Naive thymus-derived CD8-positive, alpha-beta T cell (primary cell): ENCODE data around the gene USP7. TPM values are rescaled to one million over a fixed set of nuclear protein-coding genes. Genes with fewer than 3 reads are reported as not detected.

Experiments
- ATAC-seq, 2 donors: fragments of 150-1000 bp; cut with Tn5 transposase in 1 of 2; sonication (Bioruptor Pico), chemical (Tn5 transposase) in 1 of 2; 1 replicate in 1 of 2; 2 replicates in 1 of 2; pipeline ENCODE4 v1.10.0; 2021; ENCODE audit warnings: mild to moderate bottlenecking in 2 of 2, moderate library complexity in 2 of 2
- POLR2A ChIA-PET: fragments of 350-600 bp; sonication (Branson Sonifier 250); formaldehyde crosslinking; loops from one replicate; lab custom pipeline; 2021; ENCODE audit warnings: antibody characterized with exemption; lab: Charles Lee
- DNase-seq, 10 donors: peaks; one replicate each; pipeline versions ENCODE4 v3.0.0 to v3.0.0-alpha.2; 2020 to 2022
- H3K27ac Mint-ChIP-seq, 10 donors: one replicate each; pipeline ENCODE4 v1.8.0; 2020 to 2022; ENCODE audit warnings: mild to moderate bottlenecking in 10 of 10, mixed read lengths in 10 of 10, moderate library complexity in 4 of 10, inconsistent platforms in 1 of 10
- H3K27me3 Mint-ChIP-seq, 5 donors: one replicate each; pipeline ENCODE4 v1.8.0; 2021 to 2022; ENCODE audit warnings: mixed read lengths in 5 of 5
- H3K36me3 Mint-ChIP-seq, 3 donors: one replicate each; pipeline ENCODE4 v1.8.0; 2020 to 2022; ENCODE audit warnings: mixed read lengths in 3 of 3, mild to moderate bottlenecking in 2 of 3, inconsistent platforms in 1 of 3
- H3K4me1 Mint-ChIP-seq, 4 donors: one replicate each; pipeline ENCODE4 v1.8.0; 2021 to 2022; ENCODE audit warnings: mixed read lengths in 4 of 4
- H3K4me3 Mint-ChIP-seq, 10 donors: one replicate each; pipeline ENCODE4 v1.8.0; 2020 to 2022; ENCODE audit warnings: mild to moderate bottlenecking in 10 of 10, mixed read lengths in 10 of 10, moderate library complexity in 6 of 10, inconsistent platforms in 1 of 10
- H3K9me3 Mint-ChIP-seq, 9 donors: one replicate each; pipeline ENCODE4 v1.8.0; 2020 to 2022; ENCODE audit warnings: mixed read lengths in 9 of 9, mild to moderate bottlenecking in 3 of 9, inconsistent platforms in 1 of 9, moderate library complexity in 1 of 9
- polyA plus RNA-seq, 3 donors: library from polyadenylated mRNA; unstranded; fragments of 300-500 nt; fragmentation: Illumina TruSeq; gene quantifications; one replicate each; pipeline ENCODE4 v1.2.3, GENCODE V29; 2021
- total RNA-seq, 8 experiments: library from RNA in 2 of 8; stranded (reverse) in 2 of 8; gene quantifications; one replicate each; pipeline ENCODE4 v1.2.3 and lab custom pipeline; 2021 to 2026

USP7 gene
- total and polyA plus RNA-seq, 5 experiments from 2014 or later: 6.4 to 207 (median 9.9) TPM

DNA sequence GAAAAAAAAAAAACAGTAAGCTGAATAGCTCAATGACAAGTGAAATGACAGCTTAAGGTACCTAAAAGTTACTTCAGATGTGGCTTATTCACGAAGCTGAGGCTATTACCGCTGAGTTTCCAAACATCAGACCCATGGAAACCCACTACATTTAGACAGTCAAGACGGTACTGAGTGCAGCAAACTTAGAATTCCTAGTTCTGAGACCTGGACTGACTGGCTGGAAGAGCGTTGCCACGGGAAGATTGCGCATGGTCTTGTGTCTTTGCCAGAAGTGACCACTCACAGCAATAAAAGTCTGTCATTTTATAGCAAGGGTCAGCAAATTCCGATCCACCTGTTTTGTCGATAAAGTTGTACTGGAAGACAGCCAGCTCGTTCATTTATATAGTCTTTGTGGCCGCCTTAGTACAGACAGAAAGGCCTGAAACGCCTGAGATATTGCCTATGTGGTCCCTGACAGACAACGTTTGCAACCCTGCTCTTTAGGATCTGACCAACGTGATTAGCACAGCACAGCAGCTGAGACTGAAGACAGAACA, 62.3 kb downstream of the USP7 start:
- DNase-seq (no peak), ATAC-seq (no peak)
- POLR2A ChIA-PET: interaction anchor here (0.6 kb wide), 1 partner anchor 121 kb away, joined by 4 read pairs; no protein-coding TSS in a partner anchor
- H3K27me3 Mint-ChIP-seq: no peaks in the 10 kb centered on the region
- peak overlapping the region in 2 of 10 donors; percentile 29 to 50 for H3K27ac Mint-ChIP-seq
- peaks cover 0 to 96% (median 38%) of the 10 kb centered on the region in 3 donors for H3K36me3 Mint-ChIP-seq
- H3K9me3 Mint-ChIP-seq: no peaks in the 10 kb centered on the region
- H3K4me3 Mint-ChIP-seq: no peak overlapping the region
- H3K4me1 Mint-ChIP-seq: peaks cover 0 to 3% (median 0%) of the 10 kb centered on the region in 4 donors

DNA sequence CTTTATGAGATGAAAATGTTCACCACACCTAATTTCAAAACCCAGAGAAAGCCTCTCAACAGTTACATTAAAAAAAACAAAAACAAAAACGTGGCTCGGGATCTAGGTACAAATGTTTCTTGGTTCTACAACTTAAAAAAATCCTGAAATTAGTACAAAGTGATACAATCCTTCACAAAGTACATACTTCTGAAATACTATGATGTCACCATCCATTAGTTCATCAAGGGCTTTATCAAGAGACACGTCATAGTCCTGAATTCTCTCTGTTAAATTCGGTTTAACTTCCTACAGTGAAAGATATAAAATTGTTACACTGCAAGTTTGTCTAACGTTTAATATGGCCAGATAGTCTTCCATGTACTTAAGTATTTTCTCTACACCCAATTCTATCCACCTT, 63.4 kb downstream of the USP7 start:
- POLR2A ChIA-PET: no interaction called here
- H3K9me3 Mint-ChIP-seq: no peaks in the 10 kb centered on the region
- peaks cover 0 to 3% (median 0%) of the 10 kb centered on the region in 4 donors for H3K4me1 Mint-ChIP-seq
- ATAC-seq (no peak), DNase-seq (no peak)
- H3K27ac Mint-ChIP-seq: peak overlapping the region in 3 of 10 donors; percentile 3 to 78 (median 29)
- no peak overlapping the region for H3K4me3 Mint-ChIP-seq
- no peaks in the 10 kb centered on the region for H3K27me3 Mint-ChIP-seq
- H3K36me3 Mint-ChIP-seq: peaks cover 0 to 95% (median 40%) of the 10 kb centered on the region in 3 donors

DNA sequence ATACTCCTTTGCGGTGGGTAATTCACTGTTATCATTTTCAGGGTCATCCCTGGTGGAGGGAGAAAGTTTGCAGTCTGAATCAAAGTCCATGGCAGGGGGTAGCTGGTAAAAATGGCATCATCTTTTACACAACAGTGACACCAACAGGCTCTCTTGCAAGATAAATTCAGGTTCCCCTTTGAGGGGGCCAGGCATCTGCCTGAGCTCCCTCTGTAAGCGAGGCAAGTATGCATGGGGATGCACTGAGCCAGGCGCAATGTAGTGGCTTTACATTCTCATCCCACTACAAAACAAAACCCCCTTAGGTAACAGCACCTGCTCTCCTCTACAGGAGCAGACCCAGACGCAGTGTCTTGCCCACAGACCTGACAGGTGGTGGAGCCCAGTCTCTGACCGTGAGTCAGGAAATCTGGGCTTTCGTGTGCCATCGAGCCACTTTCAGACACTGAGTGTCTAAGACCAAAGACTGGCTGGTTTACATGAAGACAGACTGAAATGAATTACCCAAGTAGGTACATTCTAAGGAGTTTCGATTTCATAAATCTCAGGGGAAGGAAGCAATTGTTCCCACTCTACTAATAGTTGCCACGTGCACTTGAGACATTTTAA, 63.9 kb downstream of the USP7 start:
- H3K9me3 Mint-ChIP-seq: no peaks in the 10 kb centered on the region
- peaks cover 0 to 95% (median 42%) of the 10 kb centered on the region in 3 donors for H3K36me3 Mint-ChIP-seq
- no peak for ATAC-seq
- peaks cover 0 to 2% (median 0%) of the 10 kb centered on the region in 4 donors for H3K4me1 Mint-ChIP-seq
- peak overlapping the region in 4 of 10 donors; percentile 3 to 78 (median 25) for H3K27ac Mint-ChIP-seq
- no peak for DNase-seq
- POLR2A ChIA-PET: no interaction called here
- H3K27me3 Mint-ChIP-seq: no peaks in the 10 kb centered on the region
- H3K4me3 Mint-ChIP-seq: no peak overlapping the region

DNA sequence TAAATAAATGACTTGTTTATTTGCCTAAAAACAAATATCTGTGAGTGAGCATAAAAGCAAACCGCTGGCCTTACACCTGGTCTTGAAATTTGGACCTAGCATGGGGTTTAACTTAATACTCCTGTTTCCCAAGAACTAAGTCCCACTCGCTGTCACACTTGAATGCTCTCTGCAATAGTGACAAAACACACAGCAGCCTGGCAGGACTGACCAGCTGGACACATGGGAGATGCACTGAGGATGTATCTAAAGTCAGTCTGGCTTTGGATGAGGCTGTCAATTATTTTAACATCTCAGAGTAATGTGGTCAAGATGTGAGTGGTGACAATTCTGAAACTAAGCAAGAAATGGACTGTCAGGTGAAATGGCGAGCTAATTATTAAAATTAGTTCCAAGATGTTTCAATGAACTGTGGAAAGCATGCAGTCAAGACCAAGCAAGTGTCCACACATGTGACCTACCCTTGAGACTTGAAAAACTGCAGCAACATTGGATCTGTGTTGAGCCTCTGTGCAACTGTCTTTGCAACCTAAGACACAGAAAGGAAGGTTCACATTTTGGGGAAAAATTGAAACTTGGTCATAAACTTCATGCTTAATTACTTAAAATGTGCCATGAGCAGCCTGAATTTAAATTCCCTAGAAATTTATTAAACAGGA, 64.9 kb downstream of the USP7 start:
- POLR2A ChIA-PET: no interaction called here
- Mint-ChIP-seq H3K27ac (peak overlapping the region in 3 of 10 donors; percentile 46 to 69 (median 52)), H3K4me1 (no peaks in the 10 kb centered on the region)

DNA sequence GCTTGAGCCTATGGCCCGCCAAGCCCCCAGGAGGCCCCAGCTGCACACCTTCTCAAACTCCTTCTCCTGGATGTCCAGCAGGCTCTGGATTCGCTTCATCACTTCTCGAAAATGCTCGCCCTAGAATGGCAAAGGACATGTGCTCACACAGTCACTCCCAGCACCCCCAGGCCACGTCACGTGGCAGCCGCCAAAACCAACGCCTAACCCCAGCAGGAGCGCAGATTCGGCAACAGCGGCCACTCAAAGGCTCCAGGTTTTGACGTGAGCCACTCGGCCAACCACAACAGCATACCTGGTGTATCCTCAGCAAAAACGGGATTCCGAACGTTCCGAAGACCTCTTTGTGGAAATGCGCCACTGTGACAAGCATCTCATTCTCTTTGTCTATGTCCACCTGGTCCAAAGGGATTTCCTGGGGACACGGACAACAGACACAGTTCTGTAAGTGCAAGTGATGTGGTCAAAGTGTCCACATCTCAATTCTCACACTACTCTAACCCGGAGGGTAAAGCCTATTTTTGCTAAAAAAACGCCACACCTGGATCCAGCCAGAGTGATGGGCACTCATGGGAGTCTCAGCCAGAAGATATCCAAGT, 68.9 kb downstream of the USP7 start:
- DNase-seq (no peak), ATAC-seq (no peak)
- POLR2A ChIA-PET: no interaction called here
- H3K4me1 Mint-ChIP-seq: peaks cover 0 to 11% (median 0%) of the 10 kb centered on the region in 4 donors
- H3K4me3 Mint-ChIP-seq: peak overlapping the region in 1 of 10 donors; percentile 15
- peaks cover 4 to 90% (median 31%) of the 10 kb centered on the region in 3 donors for H3K36me3 Mint-ChIP-seq
- H3K27me3 Mint-ChIP-seq: no peaks in the 10 kb centered on the region
- peak overlapping the region in 4 of 10 donors; percentile 18 to 77 (median 55) for H3K27ac Mint-ChIP-seq
- no peaks in the 10 kb centered on the region for H3K9me3 Mint-ChIP-seq

More for the DNA sequence above, 64.9 kb downstream of the USP7 start:
- peaks cover 0 to 96% (median 45%) of the 10 kb centered on the region in 3 donors for H3K36me3 Mint-ChIP-seq
- no peak overlapping the region for H3K4me3 Mint-ChIP-seq
- ATAC-seq (no peak), DNase-seq (no peak)
- no peaks in the 10 kb centered on the region for H3K9me3 Mint-ChIP-seq
- H3K27me3 Mint-ChIP-seq: no peaks in the 10 kb centered on the region

DNA sequence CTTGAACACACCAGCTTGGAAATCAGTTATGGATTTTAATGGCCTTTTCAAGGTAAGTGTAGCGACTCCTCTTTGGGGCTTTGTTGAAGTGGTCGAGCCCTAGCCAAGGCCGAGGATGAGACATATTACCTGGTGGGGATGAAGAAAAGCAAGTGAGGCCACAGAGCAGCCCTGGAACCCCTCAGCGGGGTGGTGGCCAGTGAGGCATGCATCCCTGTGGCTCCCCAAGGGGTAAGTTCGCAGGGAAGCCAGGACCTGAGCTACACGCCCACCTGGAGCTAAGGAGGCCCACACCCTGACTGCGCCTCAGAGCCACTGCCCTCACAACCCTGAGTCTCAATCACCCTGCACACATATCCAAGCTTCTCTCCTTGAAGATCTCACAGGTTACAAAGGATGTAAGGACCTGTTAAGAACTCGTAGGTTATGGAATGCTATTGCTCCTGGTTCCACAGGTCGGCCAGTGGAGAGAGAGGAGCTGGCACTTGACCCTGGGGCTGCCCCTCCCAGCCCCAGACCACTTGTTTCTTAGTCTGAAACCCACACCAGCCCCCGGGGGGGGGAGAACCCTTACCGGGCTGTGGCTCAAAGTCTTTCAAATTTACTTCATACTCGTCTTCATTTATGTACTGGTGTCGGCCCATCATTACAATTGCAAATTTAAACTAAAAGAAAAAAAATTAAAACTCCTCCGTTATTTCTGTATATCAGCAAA, 69.6 kb downstream of the USP7 start:
- Mint-ChIP-seq H3K27me3 (no peaks in the 10 kb centered on the region), H3K4me1 (peaks cover 0 to 11% (median 0%) of the 10 kb centered on the region in 4 donors), H3K9me3 (no peaks in the 10 kb centered on the region), H3K4me3 (no peak overlapping the region), H3K27ac (peak overlapping the region in 2 of 10 donors; percentile 51 to 77), H3K36me3 (peaks cover 4 to 83% (median 27%) of the 10 kb centered on the region in 3 donors)
- DNase-seq (no peak), ATAC-seq (no peak)
- POLR2A ChIA-PET: no interaction called here

DNA sequence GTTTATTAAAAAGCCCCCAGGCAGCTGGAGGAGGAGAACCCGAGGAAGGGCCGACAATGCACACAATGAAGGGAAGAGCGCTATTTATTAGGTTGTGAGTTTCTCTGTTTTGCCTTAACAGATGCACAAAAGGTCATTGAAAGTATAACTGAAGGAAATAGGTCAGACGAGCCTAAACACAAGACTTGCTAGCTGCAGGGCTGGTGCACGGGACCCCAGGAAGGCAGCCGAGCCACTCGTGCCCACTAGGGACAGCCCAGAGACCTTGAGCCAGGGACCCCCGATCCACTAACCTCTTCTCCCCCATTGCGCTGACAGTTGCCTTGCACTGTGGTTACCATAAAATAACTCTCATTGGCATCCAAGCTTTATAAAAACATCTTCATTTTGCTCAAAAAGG, 70.3 kb downstream of the USP7 start:
- no peak for DNase-seq
- H3K27ac Mint-ChIP-seq: peak overlapping the region in 1 of 10 donors; percentile 45
- H3K36me3 Mint-ChIP-seq: peaks cover 4 to 76% (median 24%) of the 10 kb centered on the region in 3 donors
- H3K4me3 Mint-ChIP-seq: no peak overlapping the region
- no peaks in the 10 kb centered on the region for H3K27me3 Mint-ChIP-seq
- no peaks in the 10 kb centered on the region for H3K9me3 Mint-ChIP-seq
- peaks cover 0 to 11% (median 0%) of the 10 kb centered on the region in 4 donors for H3K4me1 Mint-ChIP-seq
- no peak for ATAC-seq
- POLR2A ChIA-PET: no interaction called here

DNA sequence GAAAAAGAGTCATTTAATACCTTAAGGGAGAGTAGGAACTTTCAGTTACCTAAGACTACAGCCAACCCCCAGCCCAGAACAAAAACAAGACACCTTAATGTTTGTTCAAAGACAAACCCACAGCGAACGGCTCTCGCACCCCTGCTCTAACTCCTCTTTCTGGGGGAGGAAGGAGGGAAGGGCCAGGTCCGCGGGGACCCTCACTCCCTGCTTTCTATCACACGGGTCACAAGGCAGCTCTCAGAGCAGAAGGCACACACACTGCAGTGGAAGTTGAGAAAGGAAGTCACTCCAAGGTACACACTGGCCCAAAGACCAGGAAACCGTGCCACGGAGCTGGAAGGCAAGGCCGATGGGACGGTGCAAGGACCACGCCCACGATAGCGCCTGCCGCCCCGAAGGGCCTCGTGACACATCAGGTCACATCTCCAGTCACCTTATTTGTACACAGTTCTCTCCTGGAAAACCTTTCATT, 71.6 kb downstream of the USP7 start:
- DNase-seq (no peak), ATAC-seq (no peak)
- Mint-ChIP-seq H3K27me3 (no peaks in the 10 kb centered on the region), H3K4me1 (peaks cover 0 to 11% (median 4%) of the 10 kb centered on the region in 4 donors), H3K4me3 (no peak overlapping the region), H3K36me3 (peaks cover 4 to 64% (median 20%) of the 10 kb centered on the region in 3 donors), H3K9me3 (no peaks in the 10 kb centered on the region), H3K27ac (peak overlapping the region in 3 of 10 donors; percentile 61 to 66 (median 65))
- POLR2A ChIA-PET: no interaction called here

DNA sequence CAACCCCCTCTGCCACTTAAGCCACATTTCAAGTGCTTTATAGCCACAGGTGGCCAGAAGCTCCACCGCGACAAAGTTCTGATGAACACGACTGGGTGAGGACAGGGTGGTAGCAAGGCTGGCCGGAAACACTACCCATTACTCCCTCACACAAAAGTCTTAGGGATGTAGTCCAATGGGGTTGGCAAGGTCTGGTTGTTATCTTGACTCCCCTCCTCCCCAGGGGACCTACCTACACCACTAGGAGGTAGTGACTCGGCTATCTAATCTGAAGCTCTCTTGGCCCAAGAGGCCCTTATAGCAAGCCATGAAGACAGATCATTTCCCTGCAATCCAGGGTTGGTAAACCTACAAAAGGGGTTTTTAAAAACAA, 73.2 kb downstream of the USP7 start:
- Mint-ChIP-seq H3K27ac (peak overlapping the region in 4 of 10 donors; percentile 44 to 79 (median 48)), H3K27me3 (peaks cover 0 to 2% (median 0%) of the 10 kb centered on the region in 5 donors), H3K4me1 (peaks cover 5 to 16% (median 13%) of the 10 kb centered on the region in 4 donors), H3K36me3 (peaks cover 4 to 50% (median 19%) of the 10 kb centered on the region in 3 donors), H3K9me3 (no peaks in the 10 kb centered on the region), H3K4me3 (no peak overlapping the region)
- ATAC-seq (no peak), DNase-seq (no peak)
- POLR2A ChIA-PET: no interaction called here

DNA sequence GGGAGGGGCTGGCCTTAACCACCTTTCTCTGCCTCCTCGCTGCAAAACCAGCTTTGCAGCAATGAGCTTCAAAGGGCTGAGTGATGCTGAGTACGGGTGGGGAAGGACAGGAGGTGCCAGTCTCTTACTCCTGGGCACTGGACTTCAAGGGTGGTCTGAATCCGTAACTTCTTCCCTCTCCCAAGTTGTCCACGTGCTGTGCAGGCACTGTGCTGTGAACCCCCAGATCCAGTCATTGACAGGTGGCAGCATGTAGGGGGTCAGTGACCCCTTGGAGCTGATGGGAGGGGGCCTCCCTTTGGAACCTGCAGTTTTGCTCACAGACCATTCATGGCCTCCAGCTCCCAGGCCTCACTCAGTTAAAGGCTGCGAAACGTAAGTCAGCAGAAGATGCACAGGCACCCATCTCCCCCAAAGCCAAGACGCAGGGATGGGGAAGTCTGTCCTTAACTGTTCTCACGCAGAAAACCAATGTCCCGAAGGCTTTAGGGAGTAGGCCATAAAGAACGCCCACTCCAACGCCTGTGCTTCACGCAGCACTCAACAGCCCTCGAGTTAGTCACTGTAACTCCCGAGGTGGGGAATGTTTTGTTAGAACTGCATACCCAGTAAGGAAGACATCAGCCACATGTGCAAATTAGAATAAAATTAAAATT, 73.7 kb downstream of the USP7 start:
- Mint-ChIP-seq H3K4me1 (peaks cover 9 to 20% (median 18%) of the 10 kb centered on the region in 4 donors), H3K36me3 (peaks cover 4 to 45% (median 14%) of the 10 kb centered on the region in 3 donors), H3K9me3 (no peaks in the 10 kb centered on the region), H3K27me3 (peaks cover 0 to 2% (median 0%) of the 10 kb centered on the region in 5 donors), H3K27ac (peak overlapping the region in 3 of 10 donors; percentile 44 to 50 (median 50)), H3K4me3 (no peak overlapping the region)
- no peak for DNase-seq
- POLR2A ChIA-PET: interaction anchor here (1.5 kb wide), 1 partner anchor 21 kb away, joined by 4 read pairs; the partner anchor contains the start of gene CARHSP1
- ATAC-seq: no peak

DNA sequence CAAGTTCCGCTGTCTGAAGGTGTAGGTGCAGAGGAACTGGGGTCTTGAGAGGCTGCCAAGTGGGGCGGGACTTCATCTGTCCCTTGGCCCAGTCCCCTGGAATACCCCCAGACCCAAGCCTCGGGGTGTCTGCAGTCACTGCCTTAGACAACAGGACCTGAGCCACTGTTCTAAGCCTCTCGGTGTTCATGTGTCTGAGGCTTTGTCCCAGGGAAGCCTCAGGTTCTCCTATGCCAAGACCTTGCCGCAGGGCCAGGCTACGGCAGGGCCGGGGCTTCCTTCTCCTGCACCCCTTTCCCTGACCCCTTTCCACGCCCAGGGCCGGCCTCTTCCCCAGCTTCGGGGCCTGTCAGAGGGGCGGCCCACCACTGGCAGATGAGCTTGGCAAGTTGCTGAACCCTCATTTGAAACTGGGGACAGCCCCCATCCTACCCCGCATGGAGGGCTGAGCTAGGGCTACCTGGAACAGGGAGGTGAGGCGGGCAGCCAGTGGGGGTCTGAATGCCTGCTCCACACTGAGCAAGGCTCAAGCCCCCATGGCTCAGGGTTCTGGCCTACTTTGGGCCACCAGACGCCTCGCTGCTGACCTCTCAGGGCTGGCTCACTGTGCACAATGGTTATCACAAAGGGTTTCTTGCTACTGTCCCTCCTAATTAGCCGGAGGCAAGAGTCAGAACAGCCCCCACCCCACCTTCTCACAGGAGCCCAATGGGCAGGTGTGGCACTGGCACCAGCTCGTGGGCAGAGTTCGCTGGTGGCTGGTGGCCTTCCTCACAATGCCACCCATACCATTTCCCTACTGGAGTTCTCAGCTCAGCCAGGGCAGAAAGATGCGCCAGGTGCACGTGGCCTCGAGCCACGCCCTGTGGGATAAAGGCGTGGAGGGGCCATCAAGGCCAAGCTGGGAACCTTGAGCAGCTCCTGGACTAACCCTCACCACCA, 74.5 kb downstream of the USP7 start:
- peaks cover 0 to 2% (median 0%) of the 10 kb centered on the region in 5 donors for H3K27me3 Mint-ChIP-seq

More for the DNA sequence above, 74.5 kb downstream of the USP7 start:
- Mint-ChIP-seq H3K36me3 (peaks cover 4 to 37% (median 7%) of the 10 kb centered on the region in 3 donors), H3K4me3 (no peak overlapping the region), H3K9me3 (no peaks in the 10 kb centered on the region), H3K27ac (peak overlapping the region in 1 of 10 donors; percentile 74), H3K4me1 (peaks cover 9 to 20% (median 18%) of the 10 kb centered on the region in 4 donors)
- ATAC-seq (no peak), DNase-seq (no peak)
- POLR2A ChIA-PET: interaction anchor here (1.5 kb wide), 1 partner anchor 21 kb away, joined by 4 read pairs; the partner anchor contains the start of gene CARHSP1
